HEK293 (cell line): ENCODE data around the gene OPRM1.

Experiments
- KLF16 ChIP-seq: fragments of 450-650 bp; formaldehyde crosslinking; IDR thresholded peaks from 2 replicates; pipeline ENCODE4 v1.5.1; 2017; ENCODE audit warnings: missing biosample characterization, missing genetic modification characterization
- ZBTB1 ChIP-seq: fragments of 450-650 bp; formaldehyde crosslinking; IDR thresholded peaks from 2 replicates; pipeline ENCODE4 v1.5.1; 2016; ENCODE audit warnings: missing biosample characterization, missing genetic modification characterization
- ZNF701 ChIP-seq: fragments of 450-650 bp; formaldehyde crosslinking; IDR thresholded peaks from 2 replicates; pipeline ENCODE4 v1.5.1; 2016; ENCODE audit warnings: missing biosample characterization, missing genetic modification characterization
- ZNF747 ChIP-seq: fragments of 450-650 bp; formaldehyde crosslinking; IDR thresholded peaks from 2 replicates; pipeline ENCODE4 v1.5.1; 2016; ENCODE audit warnings: missing biosample characterization, missing genetic modification characterization

DNA sequence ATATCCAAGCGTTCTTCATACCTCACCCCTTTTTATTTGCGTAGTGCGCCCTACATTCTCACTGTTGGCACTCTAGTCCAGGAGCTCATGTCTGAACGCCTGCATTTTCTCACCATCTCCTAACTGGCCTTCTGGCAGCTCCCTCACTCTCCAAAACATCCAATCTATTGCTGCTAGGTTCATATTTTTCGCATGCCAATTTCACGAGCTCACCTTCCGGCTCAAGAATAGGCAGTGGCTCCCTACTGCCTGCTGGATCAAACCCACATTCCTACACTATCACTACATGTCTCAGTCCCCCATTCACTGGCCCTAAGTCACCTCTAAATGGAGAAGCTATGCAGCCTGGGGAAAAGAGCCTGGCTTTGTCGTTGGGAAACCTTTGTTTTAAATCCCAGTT lies 202.5 kb downstream of the OPRM1 start:
- TF ChIP-seq ZNF747 (tag by site-specific recombination) (no peak), KLF16 (tag by site-specific recombination) (no peak), ZBTB1 (tag by site-specific recombination) (no peak), ZNF701 (tag by site-specific recombination) (no peak)
